PC-3 (cell line): ENCODE measurements around the gene RAB17.

Source experiments
- CTCF ChIP-seq: fragments of 300-600 bp; sonication (generic); conservative IDR thresholded peaks from 2 replicates; pipeline ENCODE4 v1.5.1; 2017; ENCODE audit warnings: antibody characterized with exemption, low read depth, mild to moderate bottlenecking, low read length
- EZH2phosphoT487 ChIP-seq: fragments of 300-600 bp; sonication (generic); IDR thresholded peaks from 2 replicates; pipeline ENCODE4 v1.6.1; 2018; ENCODE audit warnings: mild to moderate bottlenecking, antibody characterized with exemption, low read length, borderline replicate concordance

GRCh38 chr2:237575869-237576862 is 14.4 kb downstream of the RAB17 start:
- TF ChIP-seq CTCF (no peak), EZH2phosphoT487 (no peak)
